OCI-LY7 (cell line): ENCODE data around the gene IZUMO3. TPM values are rescaled to one million over a fixed set of nuclear protein-coding genes. Genes with fewer than 3 reads are reported as not detected.

Experiments used
- Bru-seq: library from RNA; stranded (reverse); fragments of 400-500 nt; gene quantifications from one replicate; lab custom pipeline; 2021; lab: Mats Ljungman, UMichigan
- BruChase-seq, 2 experiments: library from RNA; stranded (reverse); fragments of 400-500 nt; gene quantifications; one replicate each; lab custom pipeline; 2021; lab: Mats Ljungman, UMichigan
- BruUV-seq: library from RNA; stranded (reverse); fragments of 400-500 nt; replicated peaks from 2 replicates; lab custom pipeline; 2021; lab: Mats Ljungman, UMichigan
- CTCF ChIA-PET: fragments of 300-600 bp; sonication (Branson Sonifier 250); formaldehyde crosslinking; loops from one replicate; lab custom pipeline; 2022; ENCODE audit warnings: antibody characterized with exemption; ENCODE audit not compliant: unreplicated experiment; lab: Charles Lee
- POLR2A ChIA-PET: fragments of 300-600 bp; sonication (Branson Sonifier 250); formaldehyde crosslinking; loops from one replicate; lab custom pipeline; 2022; ENCODE audit warnings: antibody characterized with exemption; lab: Charles Lee
- DNase-seq: peaks from one replicate; pipeline ENCODE4 v3.0.0-alpha.2; 2015; ENCODE audit warnings: low spot score
- H2AFZ ChIP-seq: fragments of 200-600 bp; sonication (generic), shearing (Covaris generic); 2 replicates; pipeline ENCODE4 v1.6.1; 2014; ENCODE audit warnings: mild to moderate bottlenecking, antibody characterized with exemption, low read length, moderate library complexity
- H3K27ac ChIP-seq: fragments of 200-600 bp; sonication (generic); 2 replicates; pipeline ENCODE4 v1.5.1; 2014; ENCODE audit warnings: mixed run types, low read depth, mild to moderate bottlenecking, moderate library complexity, low read length, inconsistent platforms; ENCODE audit not compliant: poor library complexity, severe bottlenecking
- H3K36me3 ChIP-seq: fragments of 200-600 bp; sonication (generic); 2 replicates; pipeline ENCODE4 v1.6.1; 2014; ENCODE audit warnings: mild to moderate bottlenecking, antibody characterized with exemption, low read length, moderate library complexity, mixed read lengths; ENCODE audit not compliant: insufficient read depth
- H3K4me1 ChIP-seq: fragments of 200-600 bp; sonication (generic); 2 replicates; pipeline ENCODE4 v1.5.1; 2014; ENCODE audit warnings: mild to moderate bottlenecking, low read length; ENCODE audit not compliant: insufficient read depth, poor library complexity, severe bottlenecking
- H3K4me2 ChIP-seq: fragments of 200-600 bp; sonication (generic); 2 replicates; pipeline ENCODE4 v1.6.1; 2014; ENCODE audit warnings: mild to moderate bottlenecking, low read length
- H3K4me3 ChIP-seq: fragments of 200-600 bp; sonication (generic); 2 replicates; pipeline ENCODE4 v1.5.1; 2014; ENCODE audit warnings: mild to moderate bottlenecking, low read depth, low read length; ENCODE audit not compliant: poor library complexity, severe bottlenecking
- H3K79me2 ChIP-seq: fragments of 200-600 bp; sonication (generic); 2 replicates; pipeline ENCODE4 v1.6.1; 2016; ENCODE audit warnings: low read depth, mild to moderate bottlenecking, low read length, moderate library complexity, mixed read lengths; ENCODE audit not compliant: insufficient read depth
- H3K9me2 ChIP-seq: fragments of 200-600 bp; sonication (generic); 2 replicates; pipeline ENCODE4 v1.6.1; 2016; ENCODE audit warnings: mild to moderate bottlenecking, low read length, mixed read lengths; ENCODE audit not compliant: insufficient read depth
- H3K9me3 ChIP-seq: fragments of 200-600 bp; sonication (generic); 2 replicates; pipeline ENCODE4 v1.6.1; 2014; ENCODE audit warnings: mild to moderate bottlenecking, mixed run types, low read length, mixed read lengths
- H4K20me1 ChIP-seq: fragments of 200-600 bp; sonication (generic); 2 replicates; pipeline ENCODE4 v1.6.1; 2014; ENCODE audit warnings: mild to moderate bottlenecking, antibody characterized with exemption, low read length, moderate library complexity, mixed read lengths; ENCODE audit not compliant: insufficient read depth
- CTCF ChIP-seq: fragments of 200-600 bp; sonication (generic); conservative IDR thresholded peaks from 2 replicates; pipeline ENCODE4 v1.5.1; 2014; ENCODE audit warnings: mild to moderate bottlenecking, antibody characterized with exemption, low read length, moderate library complexity, mixed read lengths
- EZH2phosphoT487 ChIP-seq: fragments of 200-600 bp; sonication (generic); IDR thresholded peaks from 2 replicates; pipeline ENCODE4 v1.6.1; 2018; ENCODE audit warnings: low read depth, borderline replicate concordance, mild to moderate bottlenecking, mixed run types, antibody characterized with exemption, low read length, moderate library complexity, mixed read lengths
- intact Hi-C: fragments of 100-400 bp; cut with micrococcal nuclease; formaldehyde crosslinking; loops from one replicate; pipeline ENCODE4 v1.10.0; 2022; ENCODE audit not compliant: unreplicated experiment
- long read RNA-seq: library from polyadenylated mRNA; stranded (forward); transcript quantifications from one replicate; pipeline ENCODE4 v2.0.0, GENCODE V29; 2022
- total RNA-seq, 2 experiments: library from RNA; depleted of rRNA in 1 of 2; stranded (reverse); fragments of >200 nt in 1 of 2; shearing (Covaris generic) in 1 of 2; gene quantifications; 2 replicates each; pipeline ENCODE4 v1.2.3, GENCODE V29; 2014 to 2022

Gene IZUMO3
- total RNA-seq (2014; rRNA removed; shearing (Covaris generic)) (not detected in 2 replicates), total RNA-seq (2022) (not detected in 2 replicates), Bru-seq, nascent RNA (not detected), BruChase-seq, experiment 1, labeled RNA remaining after a 6-hour chase (not detected), BruChase-seq, experiment 2, labeled RNA remaining after a 2-hour chase (not detected)
- long read RNA-seq: 0 reads

GRCh38 chr9:24545847-24546522 lies at the start of gene IZUMO3:
IZUMO3 (minus strand) TSS chr9:24545897; CDS start chr9:24545649, 248 bp downstream.
- no peaks in the 10 kb centered on the region for H3K9me2 ChIP-seq
- DNase-seq: no peak
- H3K9me3 ChIP-seq: no peaks in the 10 kb centered on the region
- H3K4me1 ChIP-seq: no peaks in the 10 kb centered on the region
- H3K4me3 ChIP-seq: no peak within 1 kb of the TSS
- no peaks in the 10 kb centered on the region for H3K79me2 ChIP-seq
- H3K4me2 ChIP-seq: no peak within 1 kb of the TSS
- BruUV-seq: no TSS peak
- ChIA-PET CTCF (no interaction called here), POLR2A (no interaction called here)
- no peaks in the 10 kb centered on the region for H3K36me3 ChIP-seq
- H3K27ac ChIP-seq: no peak within 1 kb of the TSS
- no peaks in the 10 kb centered on the region for H4K20me1 ChIP-seq
- H2AFZ ChIP-seq: no peak within 1 kb of the TSS
- intact Hi-C loops: no loop called here
- TF ChIP-seq EZH2phosphoT487 (no peak), CTCF (no peak)

GRCh38 chr9:24594234-24594850 lies 48.6 kb upstream of the IZUMO3 start:
- no TSS peak for BruUV-seq
- CTCF ChIA-PET: no interaction called here
- Histone ChIP-seq H3K4me1 (no peaks in the 10 kb centered on the region), H2AFZ (no peak overlapping the region), H3K9me2 (no peaks in the 10 kb centered on the region), H3K79me2 (no peaks in the 10 kb centered on the region), H3K4me3 (no peak overlapping the region), H3K4me2 (no peak overlapping the region), H4K20me1 (no peaks in the 10 kb centered on the region), H3K36me3 (no peaks in the 10 kb centered on the region), H3K27ac (no peak overlapping the region), H3K9me3 (no peaks in the 10 kb centered on the region)
- intact Hi-C loops: no loop called here
- DNase-seq: no peak
- no peak for TF ChIP-seq CTCF
- TF ChIP-seq EZH2phosphoT487: no peak
- POLR2A ChIA-PET: no interaction called here

- Histone ChIP-seq H3K4me2 (no peak overlapping the region), H2AFZ (no peak overlapping the region), H4K20me1 (no peaks in the 10 kb centered on the region), H3K4me1 (no peaks in the 10 kb centered on the region), H3K4me3 (no peak overlapping the region), H3K27ac (no peak overlapping the region), H3K9me3 (no peaks in the 10 kb centered on the region), H3K79me2 (no peaks in the 10 kb centered on the region), H3K9me2 (no peaks in the 10 kb centered on the region), H3K36me3 (no peaks in the 10 kb centered on the region)
- intact Hi-C loops: no loop called here
- TF ChIP-seq EZH2phosphoT487 (no peak), CTCF (no peak)
- no peak for DNase-seq
- ChIA-PET POLR2A (no interaction called here), CTCF (no interaction called here)
- no TSS peak for BruUV-seq
These were observed 44.7 kb upstream of the IZUMO3 start for GRCh38 chr9:24590432-24590831.
